NCI-H2029 (cell line): ENCODE results near the gene CARMIL1.
"Not testable (repeated sequence)": the region's sequence is repeated elsewhere in the genome, so short reads cannot be mapped to it uniquely, and the experiment has no call there.

Experiments used
- DNase-seq: peaks from one replicate; lab custom pipeline; 2025; lab: John Stamatoyannopoulos, UW

CARMIL1 gene

DNA sequence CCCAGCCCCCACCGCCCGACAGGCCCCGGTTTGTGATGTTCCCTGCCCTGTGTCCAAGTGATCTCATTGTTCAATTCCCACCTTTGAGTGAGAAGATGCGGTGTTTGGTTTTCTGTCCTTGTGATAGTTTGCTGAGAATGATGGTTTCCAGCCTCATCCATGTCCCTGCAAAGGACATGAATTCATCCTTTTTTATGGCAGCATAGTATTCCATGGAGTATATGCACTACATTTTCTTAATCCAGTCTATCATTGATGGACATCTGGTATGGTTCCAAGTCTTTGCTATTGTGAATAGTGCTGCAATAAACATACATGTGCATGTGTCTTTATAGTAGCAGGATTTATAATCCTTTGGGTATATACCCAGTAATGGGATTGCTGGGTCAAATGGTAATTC is 165.3 kb downstream of the CARMIL1 start:
- not testable (repeated sequence) for DNase-seq

DNA sequence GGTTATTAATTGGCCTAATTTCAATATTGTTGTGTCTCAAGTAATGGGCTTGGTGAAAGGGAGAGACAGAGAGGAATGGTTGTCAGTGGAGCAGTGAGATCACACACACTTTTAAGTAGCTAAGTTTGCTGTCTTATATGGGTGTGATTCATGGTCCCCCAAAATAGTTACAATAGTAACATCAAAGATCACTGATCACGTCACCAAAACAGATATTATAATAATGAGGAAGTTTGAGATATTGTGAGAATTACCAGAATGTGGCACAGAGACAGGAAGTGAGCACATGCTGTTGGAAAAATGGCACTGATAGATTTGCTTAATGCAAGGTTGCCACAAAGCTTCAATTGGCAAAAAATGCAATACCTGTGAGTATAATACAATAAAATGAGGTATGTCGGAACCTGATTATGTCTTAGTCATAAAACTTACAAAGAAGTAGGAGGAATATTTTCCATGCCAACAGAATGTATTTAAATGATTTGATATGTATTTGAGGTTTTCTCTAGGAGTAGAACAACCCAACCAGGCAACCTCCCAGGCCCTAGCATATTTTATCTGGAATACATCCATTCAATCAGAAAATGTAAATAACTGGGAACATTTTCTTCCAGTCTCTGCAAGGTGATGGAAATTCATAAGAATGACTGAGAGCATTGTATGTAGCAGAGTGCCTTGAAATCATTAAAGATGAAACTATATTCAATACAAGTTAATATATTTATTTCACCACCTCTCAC is 167.8 kb downstream of the CARMIL1 start:
- no peak for DNase-seq

DNA sequence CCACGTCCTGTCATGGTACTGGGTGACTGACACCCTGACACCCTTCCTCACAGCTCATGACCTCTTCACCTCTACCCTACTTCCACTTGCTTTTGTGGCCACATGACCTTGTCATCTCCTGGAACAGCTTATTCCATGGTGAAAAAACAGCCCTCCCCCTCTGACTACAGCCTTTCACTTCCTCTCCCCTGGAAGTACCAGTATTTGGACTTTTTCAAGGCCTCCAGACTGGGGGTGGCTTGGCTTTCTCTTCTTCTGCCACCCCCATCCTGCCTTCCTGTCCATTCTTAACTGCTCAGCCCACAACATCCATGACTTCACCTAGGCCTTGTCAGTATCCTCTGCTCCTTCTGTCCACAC is 168.4 kb downstream of the CARMIL1 start:
- DNase-seq, result no peak

DNA sequence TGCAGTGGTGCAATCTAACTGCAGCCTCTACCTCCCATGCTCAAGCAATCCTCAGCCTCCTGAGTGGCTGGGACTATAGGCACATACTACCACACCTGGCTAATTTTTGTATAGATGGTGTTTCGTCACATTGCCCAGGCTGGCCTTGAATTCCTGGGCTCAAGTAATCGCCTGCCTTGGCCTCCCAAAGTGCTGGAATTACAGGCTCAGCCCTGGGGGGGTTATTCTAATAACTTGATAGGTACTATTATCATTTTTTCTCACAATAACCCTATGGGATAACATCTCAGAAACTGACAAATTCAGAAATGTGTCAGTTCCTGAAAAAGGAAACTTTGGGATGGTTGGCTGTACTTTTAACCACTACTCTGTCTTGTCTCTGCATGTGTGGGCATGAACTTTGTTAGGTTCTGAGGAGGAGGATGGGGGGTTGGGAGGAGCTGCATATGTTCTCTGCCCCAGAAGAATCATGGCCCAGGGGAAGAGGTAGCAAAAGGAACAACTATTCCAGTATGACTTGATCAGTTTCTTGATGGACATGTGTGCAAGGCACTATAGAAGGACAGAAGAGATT is 169.9 kb downstream of the CARMIL1 start:
- DNase-seq, result no peak

DNA sequence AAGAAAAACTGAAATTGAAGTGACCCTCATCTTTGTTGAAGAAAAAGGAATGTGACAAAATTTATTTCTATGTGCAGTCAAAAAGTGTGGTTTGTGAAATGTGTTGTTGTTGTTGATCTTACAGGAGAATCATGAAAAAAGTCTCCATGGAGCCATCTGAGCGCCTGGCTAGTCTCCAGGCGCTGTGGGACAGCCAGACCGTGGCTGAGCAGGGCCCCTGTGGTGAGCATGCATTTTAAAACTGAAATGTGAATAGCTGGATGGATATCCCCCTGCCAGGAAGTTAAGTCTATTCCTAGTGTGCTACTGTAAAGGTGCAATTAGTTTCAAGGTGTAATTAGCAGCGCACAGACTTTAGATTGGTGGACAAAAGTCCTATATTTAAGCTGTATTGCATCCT is 170.6 kb downstream of the CARMIL1 start:
- peak; percentile 11 for DNase-seq

DNA sequence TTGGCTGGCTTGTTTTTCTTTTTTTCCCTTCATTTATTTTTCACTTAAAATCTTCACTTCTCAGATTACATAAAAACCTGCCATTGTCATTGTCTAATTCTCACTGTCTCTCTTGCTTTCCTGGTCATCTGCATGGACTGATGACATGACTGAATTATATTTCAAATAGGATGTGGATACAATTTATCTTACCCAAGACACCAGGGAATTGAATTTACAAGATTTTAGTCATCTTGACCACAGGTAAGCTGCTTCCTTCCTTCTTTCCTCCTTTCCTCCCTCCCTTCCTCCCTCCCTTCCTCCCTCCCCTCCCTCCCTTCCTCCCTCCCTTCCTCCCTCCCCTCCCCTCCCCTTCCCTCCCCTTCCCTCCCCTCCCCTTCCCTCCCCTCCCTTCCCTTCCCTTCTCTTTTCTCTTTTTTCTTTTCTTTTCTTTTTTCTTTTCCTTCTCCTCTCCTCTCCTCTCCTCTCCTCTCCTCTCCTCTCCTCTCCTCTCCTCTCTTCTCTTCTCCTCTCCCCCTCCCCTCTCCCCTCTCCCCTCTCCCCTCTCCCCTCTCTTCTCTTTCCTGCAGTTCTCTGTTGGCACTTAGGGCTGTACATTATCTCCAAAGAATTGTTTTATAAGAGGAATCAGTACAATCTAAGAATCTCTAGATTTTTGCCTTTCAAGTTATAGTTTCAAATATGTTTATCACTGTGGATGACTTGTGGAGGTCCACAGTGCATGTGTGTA is 171.5 kb downstream of the CARMIL1 start:
- no peak for DNase-seq

DNA sequence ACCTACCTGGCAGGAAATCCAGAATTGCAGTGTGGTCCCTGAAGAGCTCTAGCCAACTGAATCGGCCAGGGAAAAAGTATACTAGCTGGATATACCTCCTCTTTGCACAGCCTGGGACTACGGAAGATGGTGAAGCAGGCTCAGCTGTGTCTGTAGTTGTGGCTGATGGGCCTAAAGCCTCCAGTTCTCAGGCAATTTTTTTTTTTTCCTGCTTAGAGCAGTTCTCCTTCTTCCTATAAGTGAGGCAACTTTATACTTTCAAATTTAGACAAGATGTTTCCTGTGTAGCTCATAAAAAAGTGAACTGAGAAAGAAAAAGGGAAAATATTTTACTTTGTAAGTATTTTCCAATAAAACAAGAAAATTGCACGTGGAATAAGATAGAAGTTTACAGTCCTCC is 172.9 kb downstream of the CARMIL1 start:
- no peak for DNase-seq

DNA sequence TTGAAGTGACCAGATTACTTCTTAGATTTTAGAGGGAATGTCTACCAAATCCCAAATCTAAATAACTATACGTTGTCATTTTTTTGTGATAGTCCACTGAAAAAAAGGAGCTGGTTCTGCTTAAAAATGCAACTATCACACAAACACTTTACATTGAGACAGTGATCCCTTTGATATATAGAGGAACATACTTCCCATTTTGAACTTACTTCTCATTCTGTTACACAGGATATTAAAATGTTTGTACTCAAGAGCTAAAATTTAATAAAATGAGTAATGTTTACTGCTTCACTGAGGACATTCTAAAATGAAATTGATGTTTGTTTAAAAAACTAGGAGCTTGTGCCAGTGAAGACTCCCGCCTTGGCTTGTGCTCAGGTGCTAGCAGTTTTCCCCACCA is 174.1 kb downstream of the CARMIL1 start:
- DNase-seq, result no peak

DNA sequence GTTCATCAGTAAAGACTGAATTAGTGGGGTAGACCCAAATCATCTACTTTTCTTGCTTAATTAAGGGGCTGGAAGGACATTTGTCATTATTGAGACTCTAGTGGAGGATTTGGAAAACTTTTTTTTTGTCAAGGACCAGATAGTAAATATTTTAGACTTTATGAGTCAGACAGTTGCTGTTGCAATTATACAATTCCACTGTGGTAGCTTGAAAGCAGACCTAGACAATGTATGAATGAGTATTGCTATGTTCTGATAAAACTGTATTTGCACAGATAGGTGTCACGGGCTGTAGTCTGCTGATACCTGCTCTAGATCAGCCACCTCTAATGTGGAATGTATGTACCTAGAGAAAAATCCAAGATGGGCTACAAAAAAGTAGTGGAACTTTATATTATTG is 175.0 kb downstream of the CARMIL1 start:
- no peak for DNase-seq

DNA sequence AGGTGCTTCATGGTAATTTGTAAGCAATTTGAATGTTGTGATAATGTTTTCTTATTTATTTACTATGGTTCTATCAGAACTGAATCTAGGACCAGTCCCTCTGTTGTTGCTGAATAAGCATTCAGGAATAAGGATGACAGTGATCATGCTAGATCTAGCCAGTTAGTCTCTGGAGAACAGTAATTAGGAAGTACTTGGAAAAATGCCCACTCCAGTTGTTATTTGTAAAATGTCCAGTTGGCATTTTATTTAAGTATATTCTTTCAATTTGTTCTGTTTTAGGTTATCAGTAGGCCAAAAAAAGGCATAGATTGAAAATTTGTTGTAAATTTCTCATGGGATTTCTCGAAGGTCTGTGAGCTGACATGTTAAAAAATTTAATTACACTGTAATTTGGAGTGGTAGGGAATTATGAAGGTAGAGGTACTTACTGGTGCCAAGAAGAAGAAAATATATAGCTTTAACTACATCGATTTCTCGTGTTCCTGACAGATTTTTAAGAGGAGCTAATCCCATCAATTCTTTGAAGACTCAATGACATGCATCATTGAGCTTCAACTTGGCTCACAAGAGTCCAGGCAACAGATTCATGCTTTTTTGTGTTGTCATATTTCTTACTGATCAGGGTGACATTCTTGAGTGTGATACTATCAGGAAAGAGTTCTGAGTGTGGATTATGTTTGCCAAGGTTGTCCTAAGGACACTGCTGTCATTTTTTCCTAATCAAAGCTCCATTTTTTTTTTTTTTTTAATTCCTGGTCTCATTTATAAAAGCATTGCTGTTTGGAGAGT is 177.3 kb downstream of the CARMIL1 start:
- peak; percentile 13 for DNase-seq

DNA sequence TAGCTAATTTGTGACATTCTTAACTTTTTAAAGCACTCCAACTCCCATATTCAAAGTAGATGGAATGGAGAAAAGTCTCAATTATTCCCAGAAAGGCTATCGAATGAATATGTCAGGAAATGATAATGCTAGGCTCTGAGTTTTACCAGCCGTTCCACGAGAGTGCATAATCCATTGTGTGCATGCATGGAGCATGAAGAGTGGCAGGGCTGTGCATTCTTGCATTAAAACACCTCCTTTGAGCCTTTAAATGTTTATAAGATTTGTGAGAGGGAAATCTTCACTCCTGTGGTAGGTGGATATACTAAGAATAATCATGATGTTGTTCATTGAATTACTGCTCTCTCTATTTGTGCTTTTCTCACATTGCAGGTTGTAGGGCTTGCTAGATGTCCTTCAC is 178.3 kb downstream of the CARMIL1 start:
- DNase-seq, result no peak

DNA sequence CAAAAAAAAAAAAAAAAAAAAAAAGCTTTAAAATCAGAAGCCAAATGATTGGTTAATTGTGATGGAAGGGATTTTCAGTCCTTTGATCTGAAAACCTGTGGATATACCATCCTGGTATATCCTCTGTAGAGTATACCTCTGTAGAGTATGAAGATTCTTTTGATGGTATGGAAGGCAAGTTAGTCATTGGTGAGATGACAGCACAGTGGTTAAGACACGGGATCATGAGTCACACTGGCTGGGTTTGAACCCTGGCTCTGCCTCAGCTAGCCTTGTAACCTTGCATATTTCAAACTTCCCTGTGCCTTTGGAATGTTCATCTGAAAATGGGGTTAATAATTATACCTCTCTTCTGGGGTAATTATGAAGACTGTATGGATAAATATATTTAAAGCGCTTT is 179.3 kb downstream of the CARMIL1 start:
- DNase-seq, result no peak

DNA sequence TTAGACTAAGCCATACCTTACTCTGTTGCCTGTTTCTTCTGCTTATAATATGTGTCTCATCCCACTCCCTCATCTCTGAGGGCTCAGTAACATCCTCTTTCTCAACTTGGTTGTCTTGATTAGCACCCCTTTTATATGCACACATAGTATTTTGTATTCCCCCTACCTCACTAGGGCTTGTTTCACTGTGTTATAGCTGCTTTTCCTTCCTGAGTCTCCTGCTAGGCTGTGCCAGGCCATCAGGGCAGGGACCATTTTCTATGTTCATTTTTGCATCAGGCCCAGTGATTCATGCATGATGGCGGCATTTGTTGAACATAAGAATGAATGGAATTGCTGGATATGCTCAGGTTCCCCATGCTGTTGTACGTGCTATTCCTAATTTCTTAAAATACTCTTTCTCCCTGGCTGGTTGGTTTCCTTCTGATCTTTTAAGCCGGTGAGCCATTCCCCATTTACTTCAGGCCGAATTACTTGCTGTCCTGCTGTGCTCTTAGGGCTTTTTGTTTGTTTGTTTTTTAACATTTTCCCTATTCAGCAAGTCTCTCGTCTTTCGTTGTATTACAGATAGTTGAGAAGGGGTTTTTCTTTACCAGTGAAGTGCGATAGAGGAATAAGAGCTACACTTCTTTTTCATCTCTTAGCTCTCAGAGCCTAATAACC is 183.2 kb downstream of the CARMIL1 start:
- DNase-seq, result no peak

DNA sequence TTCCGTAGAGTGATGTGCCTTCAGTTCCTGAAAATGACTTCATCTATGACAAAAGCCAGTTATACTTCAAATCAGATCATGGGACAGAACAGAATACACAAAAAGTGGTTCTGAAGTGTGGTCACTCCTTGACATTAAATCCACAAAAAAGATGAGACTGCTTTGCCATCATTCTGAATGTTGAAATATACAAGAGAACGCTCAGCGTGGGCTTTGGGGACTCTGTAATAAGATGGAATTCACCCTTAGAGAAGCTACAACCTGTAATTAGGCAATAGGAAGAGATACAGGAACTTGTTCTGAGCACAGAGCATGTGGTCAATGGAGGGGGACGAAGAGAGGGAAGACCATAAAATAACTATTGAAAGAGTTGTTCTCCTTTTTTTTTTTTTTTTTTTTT is 184.3 kb downstream of the CARMIL1 start:
- DNase-seq, result no peak

DNA sequence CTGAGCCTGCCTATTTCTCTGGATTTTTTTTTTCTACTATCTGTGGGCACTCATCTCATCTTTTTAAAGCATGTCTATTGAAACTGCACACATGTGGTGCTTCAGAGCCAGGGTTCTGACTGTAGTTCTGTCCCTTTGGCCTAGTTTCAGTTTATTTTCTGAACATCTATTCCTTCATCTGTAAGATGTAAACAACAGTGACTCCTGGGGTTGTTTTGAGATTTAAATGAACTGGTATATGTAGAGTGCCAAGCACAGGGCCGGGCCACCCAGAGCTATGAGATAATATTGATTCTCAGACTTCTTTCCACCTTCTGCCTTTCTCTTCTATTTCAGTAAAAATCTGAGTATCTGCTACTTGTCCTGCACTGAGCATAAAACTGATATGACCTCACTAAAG is 185.1 kb downstream of the CARMIL1 start:
- DNase-seq, result no peak

DNA sequence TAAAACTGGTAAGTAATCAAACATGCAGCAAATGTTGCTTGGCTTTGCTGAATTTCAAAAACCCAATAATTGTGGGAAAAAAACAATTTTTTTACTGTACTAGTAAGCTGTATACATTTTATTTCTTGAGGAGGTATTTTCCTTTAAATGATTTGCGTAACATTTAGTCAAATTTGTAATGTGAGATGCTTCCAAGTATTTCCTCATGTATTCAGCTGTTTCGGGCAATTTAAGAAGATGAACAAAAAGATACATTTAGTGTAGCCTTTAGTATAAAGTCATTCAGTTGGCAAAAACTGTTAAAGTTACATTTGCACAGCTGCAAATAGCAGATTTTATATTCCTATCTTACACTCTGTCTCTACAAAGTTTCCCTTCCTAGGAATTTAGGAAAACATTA is 186.8 kb downstream of the CARMIL1 start:
- DNase-seq, result no peak

DNA sequence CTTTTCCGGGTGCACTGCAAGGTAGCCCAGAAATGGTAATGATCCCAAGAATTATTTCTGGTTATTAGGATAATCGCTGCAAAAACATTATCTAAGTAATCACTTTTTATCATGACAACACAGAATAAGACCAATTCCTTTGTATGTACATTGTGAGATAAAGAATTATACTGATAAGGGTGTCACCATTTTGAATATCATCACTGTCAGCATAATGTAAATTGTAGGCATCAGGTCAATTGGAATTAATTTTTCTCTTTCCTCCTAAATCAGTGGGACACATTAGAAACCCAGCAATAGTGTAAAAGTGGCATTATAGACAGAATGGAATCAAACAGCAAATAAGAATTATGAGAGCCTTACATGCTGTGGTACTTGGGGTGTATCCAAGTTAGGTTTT is 189.7 kb downstream of the CARMIL1 start:
- DNase-seq, result no peak

DNA sequence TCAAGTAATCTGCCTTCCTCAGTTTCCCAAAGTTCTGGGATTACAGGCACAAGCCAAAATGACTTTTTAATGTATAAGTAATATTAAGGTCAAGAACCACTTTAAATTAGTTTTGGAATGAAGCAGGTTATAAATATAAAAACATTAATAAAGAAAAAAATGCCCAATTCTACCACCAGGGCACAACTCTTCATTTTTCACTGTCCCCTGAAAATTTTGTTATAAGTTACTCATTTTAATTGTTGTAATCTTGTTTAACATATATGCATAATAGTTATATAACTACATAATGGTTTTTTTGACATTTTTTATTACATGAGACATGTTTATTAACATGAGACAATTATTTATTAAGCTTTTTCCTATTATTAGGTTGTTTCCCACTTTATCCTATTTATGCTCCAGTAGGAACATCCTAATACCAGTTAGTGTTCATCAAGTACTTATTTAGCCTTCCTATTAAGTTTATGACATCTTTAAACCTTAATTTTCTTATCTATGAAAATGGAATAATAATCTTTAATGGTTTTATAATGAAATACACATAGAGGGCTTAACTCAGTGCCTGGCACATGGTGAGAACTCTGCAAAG is 190.7 kb downstream of the CARMIL1 start:
- DNase-seq, result no peak

DNA sequence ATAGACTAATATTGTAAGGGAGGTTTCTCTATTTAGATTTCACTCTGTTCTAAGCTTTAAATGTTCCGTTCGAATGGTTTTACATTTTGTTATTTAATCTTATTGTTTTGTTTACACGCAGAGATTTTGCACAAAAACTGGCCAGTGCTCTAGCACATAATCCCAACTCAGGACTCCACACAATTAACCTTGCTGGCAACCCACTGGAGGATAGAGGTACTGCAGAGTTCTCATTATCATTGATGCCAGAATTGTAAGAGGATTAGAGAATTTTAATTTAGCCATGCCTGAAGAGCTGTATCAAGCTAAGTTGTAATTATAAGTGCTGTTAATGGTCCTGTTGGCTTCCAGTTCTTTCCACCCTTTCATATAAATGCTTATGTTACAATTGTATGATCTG is 193.1 kb downstream of the CARMIL1 start:
- DNase-seq, result no peak

DNA sequence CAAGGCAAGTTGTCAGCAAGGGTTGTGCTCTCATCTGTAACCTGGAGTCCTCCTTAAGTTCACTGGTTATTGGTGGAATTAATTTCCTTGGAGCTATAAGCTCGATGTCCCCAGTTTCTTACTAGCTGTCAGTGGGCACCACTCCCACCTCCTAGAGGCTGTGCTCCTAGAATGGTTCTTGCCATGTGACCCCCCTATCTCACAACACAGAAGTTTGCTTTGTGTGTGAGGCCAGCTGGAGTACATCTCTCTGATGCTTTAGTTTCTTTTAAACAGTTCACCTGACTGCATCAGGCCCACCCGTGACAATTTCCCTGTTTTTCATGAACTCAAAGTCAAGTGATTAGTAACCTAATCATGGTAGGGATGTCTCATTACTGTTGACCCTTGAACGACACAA is 193.7 kb downstream of the CARMIL1 start:
- DNase-seq, result no peak

DNA sequence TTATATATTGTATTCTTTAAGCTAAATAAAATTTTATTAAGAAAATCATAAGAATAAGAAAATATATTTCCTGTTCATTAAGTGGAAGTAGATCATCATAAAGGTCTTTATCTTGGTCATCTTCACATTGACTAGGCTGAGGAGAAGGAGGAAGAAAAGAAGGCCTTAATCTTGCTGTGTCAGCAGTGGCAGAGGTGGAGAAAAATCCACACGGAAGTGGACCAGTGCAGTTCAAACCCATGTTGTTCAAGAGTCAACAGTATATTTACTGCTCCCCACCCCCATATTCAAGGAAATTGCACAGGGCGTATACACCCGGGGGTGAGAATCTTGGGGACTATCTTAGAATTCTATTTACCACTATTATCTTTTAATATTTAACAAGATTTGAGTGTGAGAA is 194.3 kb downstream of the CARMIL1 start:
- no peak for DNase-seq

DNA sequence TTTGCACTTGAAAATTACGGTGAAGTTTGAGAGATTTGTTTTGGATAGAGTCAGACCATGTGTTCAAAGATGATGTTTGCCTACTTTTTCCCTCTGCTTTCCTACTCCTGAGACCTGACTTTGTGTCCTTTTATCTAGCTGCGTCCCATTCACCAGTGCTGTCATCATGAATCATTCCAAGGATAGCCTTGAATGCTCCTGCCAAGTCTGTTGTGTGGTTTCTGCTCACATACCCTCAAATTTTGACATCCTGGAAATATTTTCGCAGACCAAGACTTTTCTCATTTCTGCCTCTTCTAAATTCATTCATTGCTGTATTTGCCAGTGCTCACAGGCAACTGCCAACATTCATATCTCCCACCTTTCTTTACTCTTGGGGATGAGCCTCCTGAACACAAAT is 197.0 kb downstream of the CARMIL1 start:
- DNase-seq, result no peak
